Dedifferentiated amniotic fluid mesenchymal stem cell (primary cell): Measurements from ENCODE around the gene TRIP11.

Experiments used
- DNase-seq: peaks from one replicate; pipeline ENCODE4 v3.0.0-alpha.2; 2016; ENCODE audit errors: extremely low spot score

The TRIP11 gene

GRCh38 chr14:91955168-91955567 is 84.7 kb downstream of the TRIP11 start:
- DNase-seq = no peak

GRCh38 chr14:91953170-91953985 is 86.5 kb downstream of the TRIP11 start:
- DNase-seq = no peak

GRCh38 chr14:91947475-91948184 is 92.2 kb downstream of the TRIP11 start, which contains the start of gene FBLN5:
Gene FBLN5 (minus strand): TSS chr14:91947694. CDS start chr14:91947229, 465 bp downstream.
- DNase-seq = peak; percentile 95

GRCh38 chr14:91946622-91947474 is 93.0 kb downstream of the TRIP11 start:
- DNase-seq = peak; percentile 44

GRCh38 chr14:91945751-91946621 is 93.9 kb downstream of the TRIP11 start:
- DNase-seq = no peak

- DNase-seq = no peak
Measured at GRCh38 chr14:91942946-91943345, 96.9 kb downstream of the TRIP11 start.

- DNase-seq = no peak
Measured at GRCh38 chr14:91942128-91942527, 97.7 kb downstream of the TRIP11 start.

GRCh38 chr14:91940209-91940608 is 99.7 kb downstream of the TRIP11 start:
- no peak for DNase-seq

GRCh38 chr14:91935586-91935985 is 104.3 kb downstream of the TRIP11 start:
- no peak for DNase-seq

GRCh38 chr14:91934554-91935285 is 105.1 kb downstream of the TRIP11 start:
- DNase-seq = no peak

- DNase-seq = no peak
Measured at GRCh38 chr14:91931478-91932088, 108.3 kb downstream of the TRIP11 start.

- no peak for DNase-seq
Measured at GRCh38 chr14:91929700-91930099, 110.2 kb downstream of the TRIP11 start.

GRCh38 chr14:91927800-91928199 is 112.1 kb downstream of the TRIP11 start:
- DNase-seq = no peak

- no peak for DNase-seq
Measured at GRCh38 chr14:91927191-91927590, 112.7 kb downstream of the TRIP11 start.

- no peak for DNase-seq
Measured at GRCh38 chr14:91926131-91926890, 113.5 kb downstream of the TRIP11 start.

GRCh38 chr14:91925727-91926121 is 114.1 kb downstream of the TRIP11 start:
- no peak for DNase-seq

GRCh38 chr14:91925001-91925726 is 114.7 kb downstream of the TRIP11 start:
- no peak for DNase-seq

GRCh38 chr14:91920526-91920925 is 119.3 kb downstream of the TRIP11 start:
- DNase-seq = no peak

- no peak for DNase-seq
Measured at GRCh38 chr14:91919814-91920213, 120.0 kb downstream of the TRIP11 start.
